Femur (tissue), 1 donor: Measurements from ENCODE around the gene MYO7B.

Experiments used
- DNase-seq: peaks from one replicate; pipeline ENCODE4 v3.0.0-alpha.2; 2017

Gene MYO7B

GRCh38 chr2:127590386-127591190 lies 55.1 kb downstream of the MYO7B start:
- no peak for DNase-seq

- peak; percentile 70 for DNase-seq
Measured at GRCh38 chr2:127591221-127591923, 55.9 kb downstream of the MYO7B start.

- DNase-seq = peak; percentile 8
Measured at GRCh38 chr2:127592761-127593227, 57.3 kb downstream of the MYO7B start.

GRCh38 chr2:127593228-127594115 lies 58.0 kb downstream of the MYO7B start:
- DNase-seq = no peak

GRCh38 chr2:127594116-127594591 lies 58.7 kb downstream of the MYO7B start:
- peak; percentile 12 for DNase-seq

GRCh38 chr2:127596311-127597045 lies 61.0 kb downstream of the MYO7B start:
- DNase-seq = no peak

GRCh38 chr2:127597046-127597983 lies 61.8 kb downstream of the MYO7B start:
- DNase-seq = no peak

- no peak for DNase-seq
Measured at GRCh38 chr2:127597984-127598380, 62.5 kb downstream of the MYO7B start.

GRCh38 chr2:127598711-127599110 lies 63.2 kb downstream of the MYO7B start:
- no peak for DNase-seq

- DNase-seq = no peak
Measured at GRCh38 chr2:127599211-127599610, 63.7 kb downstream of the MYO7B start.

GRCh38 chr2:127604986-127605385 lies 69.5 kb downstream of the MYO7B start:
- DNase-seq = peak; percentile 13

GRCh38 chr2:127605691-127606263 lies 70.3 kb downstream of the MYO7B start:
- no peak for DNase-seq

- DNase-seq = no peak
Measured at GRCh38 chr2:127606625-127607398, 71.3 kb downstream of the MYO7B start.

GRCh38 chr2:127607399-127607908 lies 72.0 kb downstream of the MYO7B start:
- no peak for DNase-seq

GRCh38 chr2:127608061-127609030 lies 72.9 kb downstream of the MYO7B start:
- DNase-seq = no peak

- DNase-seq = peak; percentile 11
Measured at GRCh38 chr2:127609031-127609751, 73.7 kb downstream of the MYO7B start.

- DNase-seq = peak; percentile 9
Measured at GRCh38 chr2:127609818-127610217, 74.3 kb downstream of the MYO7B start.

GRCh38 chr2:127610561-127610960 lies 75.1 kb downstream of the MYO7B start:
- DNase-seq = no peak
